K562 (cell line): ENCODE data around the gene WNK1. TPM values are rescaled to one million over a fixed set of nuclear protein-coding genes. Genes with fewer than 3 reads are reported as not detected.
A peak's percentile ranks its signal among the peaks of the same experiment; 100 is the strongest.

Source experiments
- CC2D1A ChIP-seq: fragments of 450-650 bp; IDR thresholded peaks from 2 replicates; pipeline ENCODE4 v1.6.1; 2017; ENCODE audit warnings: mild to moderate bottlenecking
- KHSRP ChIP-seq: fragments of 450-650 bp; IDR thresholded peaks from 2 replicates; pipeline ENCODE4 v1.6.1; 2017
- NR2C2 ChIP-seq, 2 experiments: fragments of 200-800 bp in 1 of 2; sonication (Bioruptor generic) in 1 of 2; sonication (generic) in 1 of 2; formaldehyde crosslinking in 1 of 2; IDR thresholded peaks; 2 replicates each; pipeline versions ENCODE4 v1.6.1 to v1.8.0; 2016 to 2022; ENCODE audit warnings: mild to moderate bottlenecking in 1 of 2, missing compliant biosample characterization in 1 of 2, missing genetic modification characterization in 1 of 2, missing genetic modification reagents in 1 of 2
- SMARCE1 ChIP-seq: fragments of 450-650 bp; IDR thresholded peaks from 2 replicates; pipeline ENCODE4 v1.7.1; 2016; ENCODE audit warnings: mild to moderate bottlenecking
- SOX6 ChIP-seq: fragments of 450-650 bp; IDR thresholded peaks from 2 replicates; pipeline ENCODE4 v1.6.1; 2014; ENCODE audit warnings: mild to moderate bottlenecking
- TSC22D4 ChIP-seq: fragments of 450-650 bp; IDR thresholded peaks from 2 replicates; pipeline ENCODE4 v1.6.1; 2016; ENCODE audit warnings: missing genetic modification characterization, missing biosample characterization, control low read depth
- ZNF143 ChIP-seq: sonication (generic); formaldehyde crosslinking; IDR thresholded peaks from 2 replicates; pipeline ENCODE4 v1.9.0; 2022; ENCODE audit warnings: mild to moderate bottlenecking, missing genetic modification reagents
- ZNF146 ChIP-seq: IDR thresholded peaks from one replicate; pipeline ENCODE4 v1.6.1; 2018; ENCODE audit warnings: missing compliant biosample characterization; ENCODE audit not compliant: unreplicated experiment
- ZNF253 ChIP-seq: fragments of 250-450 bp; sonication (Bioruptor Pico); conservative IDR thresholded peaks from 2 replicates; pipeline ENCODE4 v1.6.1; 2021; ENCODE audit warnings: mild to moderate bottlenecking
- ZNF77 ChIP-seq: fragments of 250-450 bp; sonication (Bioruptor Pico); IDR thresholded peaks from 2 replicates; pipeline ENCODE4 v1.5.0; 2020
- polyA plus RNA-seq, 8 experiments: library from polyadenylated mRNA; depleted of rRNA in 4 of 8; stranded (reverse) in 5 of 8; unstranded in 3 of 8; fragments of >200 nt; fragmentation: Nextera tagmentation in 2 of 8; fragmentation: Illumina TruSeq in 1 of 8; extraction: Ambion mirVana in 2 of 8; extraction: Trizol in 1 of 8; gene quantifications; 2 replicates each; pipeline versions ENCODE4 v1.2.1 to v1.2.3, GENCODE V29; 2011 to 2014; ENCODE audit warnings: inconsistent platforms in 1 of 8, missing spikeins in 1 of 8
- total RNA-seq, 7 experiments: library from RNA; depleted of rRNA in 6 of 7; stranded (reverse); fragments of >200 nt in 6 of 7; fragmentation: Illumina TruSeq in 2 of 7; extraction: Trizol in 2 of 7; gene quantifications; 2 replicates each; pipeline versions ENCODE4 v1.2.1 to v1.2.3, GENCODE V29; 2011 to 2021; ENCODE audit warnings: low replicate concordance in 1 of 7
- TF ChIP-seq, protein P1 (sequence below), 2 experiments: IDR thresholded peaks in 1 of 2; conservative IDR thresholded peaks in 1 of 2; 2 replicates each; pipeline ENCODE4 v1.6.1; 2016; ENCODE audit warnings: low read depth in 2 of 2, mild to moderate bottlenecking in 1 of 2, missing compliant biosample characterization in 1 of 2, missing genetic modification characterization in 1 of 2, moderate library complexity in 1 of 2
- TF ChIP-seq, protein P2 (sequence below): sonication (generic); formaldehyde crosslinking; IDR thresholded peaks from 2 replicates; pipeline ENCODE4 v1.8.1; 2022; ENCODE audit warnings: missing genetic modification reagents
- TF ChIP-seq, protein P3 (sequence below): IDR thresholded peaks from 2 replicates; pipeline ENCODE4 v1.6.1; 2012; ENCODE audit warnings: low read depth, low read length, improper control_type of control experiment, borderline replicate concordance
- TF ChIP-seq, protein P4 (sequence below): sonication (generic); formaldehyde crosslinking; IDR thresholded peaks from 2 replicates; pipeline ENCODE4 v1.8.0; 2022; ENCODE audit warnings: missing genetic modification reagents, mild to moderate bottlenecking, borderline replicate concordance
- TF ChIP-seq, protein P5 (sequence below): sonication (generic); formaldehyde crosslinking; IDR thresholded peaks from 2 replicates; pipeline ENCODE4 v1.8.1; 2023; ENCODE audit warnings: mild to moderate bottlenecking, missing genetic modification reagents
- TF ChIP-seq, protein P6 (sequence below), 2 experiments: fragments of 450-650 bp in 1 of 2; sonication (generic) in 1 of 2; formaldehyde crosslinking; conservative IDR thresholded peaks; 2 replicates each; pipeline versions ENCODE4 v1.4.0 to v1.8.1; 2020 to 2022; ENCODE audit warnings: mild to moderate bottlenecking in 1 of 2, missing genetic modification reagents in 1 of 2

Gene WNK1
- total and polyA plus RNA-seq, 9 of the 15 experiments (the other 6 are each of a cell fraction or from before 2014, with no cell fraction given), result 4.3 to 73.9 (median 31.0) TPM

DNA sequence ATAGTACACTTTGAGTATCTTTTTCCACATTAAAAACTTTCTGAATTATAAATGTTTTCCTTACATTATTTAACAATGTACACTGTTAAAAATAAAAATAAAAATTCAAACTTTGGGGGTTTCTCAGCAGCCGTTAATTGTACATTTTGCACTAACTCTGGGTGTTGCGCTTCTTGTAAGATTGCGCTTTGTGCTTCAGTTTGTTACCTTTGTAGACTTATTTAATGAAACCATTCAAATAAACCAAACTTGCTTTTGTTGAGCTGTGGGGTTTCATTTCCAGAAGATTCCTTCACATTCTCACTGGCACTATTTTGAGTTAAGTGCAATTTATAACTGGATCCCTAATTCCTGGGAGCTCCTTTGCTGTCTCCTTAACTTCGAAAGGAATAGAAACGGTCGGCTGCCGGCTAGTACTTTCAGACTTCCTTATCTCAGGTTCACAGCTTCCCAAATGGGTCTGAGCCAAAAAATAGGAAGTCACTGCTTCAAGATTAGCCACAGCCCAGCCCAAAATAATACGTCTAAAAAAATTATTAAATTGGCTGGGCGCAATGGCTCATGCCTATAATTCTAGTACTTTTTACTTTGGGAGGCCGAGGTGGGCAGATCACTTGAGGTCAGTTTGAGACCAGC is 158.9 kb downstream of the WNK1 start (continued):
- TF ChIP-seq, protein P1, sequence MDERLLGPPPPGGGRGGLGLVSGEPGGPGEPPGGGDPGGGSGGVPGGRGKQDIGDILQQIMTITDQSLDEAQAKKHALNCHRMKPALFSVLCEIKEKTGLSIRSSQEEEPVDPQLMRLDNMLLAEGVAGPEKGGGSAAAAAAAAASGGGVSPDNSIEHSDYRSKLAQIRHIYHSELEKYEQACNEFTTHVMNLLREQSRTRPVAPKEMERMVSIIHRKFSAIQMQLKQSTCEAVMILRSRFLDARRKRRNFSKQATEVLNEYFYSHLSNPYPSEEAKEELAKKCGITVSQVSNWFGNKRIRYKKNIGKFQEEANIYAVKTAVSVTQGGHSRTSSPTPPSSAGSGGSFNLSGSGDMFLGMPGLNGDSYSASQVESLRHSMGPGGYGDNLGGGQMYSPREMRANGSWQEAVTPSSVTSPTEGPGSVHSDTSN (CRISPR knock-in tag; IDR thresholded peaks at IDR 0.05; ENCODE audit: low read depth), result no peak
- TF ChIP-seq, protein P1 (tag; conservative IDR thresholded peaks at IDR 0.05; ENCODE audit: low read depth), result no peak
- no peak for TF ChIP-seq KHSRP
- TF ChIP-seq ZNF146 (CRISPR knock-in tag), result no peak
- TF ChIP-seq, protein P2, sequence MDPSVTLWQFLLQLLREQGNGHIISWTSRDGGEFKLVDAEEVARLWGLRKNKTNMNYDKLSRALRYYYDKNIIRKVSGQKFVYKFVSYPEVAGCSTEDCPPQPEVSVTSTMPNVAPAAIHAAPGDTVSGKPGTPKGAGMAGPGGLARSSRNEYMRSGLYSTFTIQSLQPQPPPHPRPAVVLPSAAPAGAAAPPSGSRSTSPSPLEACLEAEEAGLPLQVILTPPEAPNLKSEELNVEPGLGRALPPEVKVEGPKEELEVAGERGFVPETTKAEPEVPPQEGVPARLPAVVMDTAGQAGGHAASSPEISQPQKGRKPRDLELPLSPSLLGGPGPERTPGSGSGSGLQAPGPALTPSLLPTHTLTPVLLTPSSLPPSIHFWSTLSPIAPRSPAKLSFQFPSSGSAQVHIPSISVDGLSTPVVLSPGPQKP (CRISPR knock-in tag), result no peak
- TF ChIP-seq ZNF253 (CRISPR knock-in tag), result no peak
- TF ChIP-seq, protein P3, sequence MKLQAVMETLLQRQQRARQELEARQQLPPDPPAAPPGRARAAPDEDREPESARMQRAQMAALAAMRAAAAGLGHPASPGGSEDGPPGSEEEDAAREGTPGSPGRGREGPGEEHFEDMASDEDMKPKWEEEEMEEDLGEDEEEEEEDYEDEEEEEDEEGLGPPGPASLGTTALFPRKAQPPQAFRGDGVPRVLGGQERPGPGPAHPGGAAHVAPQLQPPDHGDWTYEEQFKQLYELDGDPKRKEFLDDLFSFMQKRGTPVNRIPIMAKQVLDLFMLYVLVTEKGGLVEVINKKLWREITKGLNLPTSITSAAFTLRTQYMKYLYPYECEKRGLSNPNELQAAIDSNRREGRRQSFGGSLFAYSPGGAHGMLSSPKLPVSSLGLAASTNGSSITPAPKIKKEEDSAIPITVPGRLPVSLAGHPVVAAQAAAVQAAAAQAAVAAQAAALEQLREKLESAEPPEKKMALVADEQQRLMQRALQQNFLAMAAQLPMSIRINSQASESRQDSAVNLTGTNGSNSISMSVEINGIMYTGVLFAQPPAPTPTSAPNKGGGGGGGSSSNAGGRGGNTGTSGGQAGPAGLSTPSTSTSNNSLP, result 0 out of 2 replicates have a peak, but pooled peaks have one; percentile 43
- no peak for TF ChIP-seq SOX6
- no peak for TF ChIP-seq NR2C2 (CRISPR knock-in tag; IDR thresholded peaks at IDR 0.05)
- no peak for TF ChIP-seq NR2C2 (tag; IDR thresholded peaks at IDR 0.05)
- TF ChIP-seq, protein P4, sequence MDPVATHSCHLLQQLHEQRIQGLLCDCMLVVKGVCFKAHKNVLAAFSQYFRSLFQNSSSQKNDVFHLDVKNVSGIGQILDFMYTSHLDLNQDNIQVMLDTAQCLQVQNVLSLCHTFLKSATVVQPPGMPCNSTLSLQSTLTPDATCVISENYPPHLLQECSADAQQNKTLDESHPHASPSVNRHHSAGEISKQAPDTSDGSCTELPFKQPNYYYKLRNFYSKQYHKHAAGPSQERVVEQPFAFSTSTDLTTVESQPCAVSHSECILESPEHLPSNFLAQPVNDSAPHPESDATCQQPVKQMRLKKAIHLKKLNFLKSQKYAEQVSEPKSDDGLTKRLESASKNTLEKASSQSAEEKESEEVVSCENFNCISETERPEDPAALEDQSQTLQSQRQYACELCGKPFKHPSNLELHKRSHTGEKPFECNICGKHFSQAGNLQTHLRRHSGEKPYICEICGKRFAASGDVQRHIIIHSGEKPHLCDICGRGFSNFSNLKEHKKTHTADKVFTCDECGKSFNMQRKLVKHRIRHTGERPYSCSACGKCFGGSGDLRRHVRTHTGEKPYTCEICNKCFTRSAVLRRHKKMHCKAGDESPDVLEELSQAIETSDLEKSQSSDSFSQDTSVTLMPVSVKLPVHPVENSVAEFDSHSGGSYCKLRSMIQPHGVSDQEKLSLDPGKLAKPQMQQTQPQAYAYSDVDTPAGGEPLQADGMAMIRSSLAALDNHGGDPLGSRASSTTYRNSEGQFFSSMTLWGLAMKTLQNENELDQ, result no peak
- TF ChIP-seq SMARCE1, result peak; percentile 82
- TF ChIP-seq ZNF143 (CRISPR knock-in tag), result no peak
- TF ChIP-seq, protein P5, sequence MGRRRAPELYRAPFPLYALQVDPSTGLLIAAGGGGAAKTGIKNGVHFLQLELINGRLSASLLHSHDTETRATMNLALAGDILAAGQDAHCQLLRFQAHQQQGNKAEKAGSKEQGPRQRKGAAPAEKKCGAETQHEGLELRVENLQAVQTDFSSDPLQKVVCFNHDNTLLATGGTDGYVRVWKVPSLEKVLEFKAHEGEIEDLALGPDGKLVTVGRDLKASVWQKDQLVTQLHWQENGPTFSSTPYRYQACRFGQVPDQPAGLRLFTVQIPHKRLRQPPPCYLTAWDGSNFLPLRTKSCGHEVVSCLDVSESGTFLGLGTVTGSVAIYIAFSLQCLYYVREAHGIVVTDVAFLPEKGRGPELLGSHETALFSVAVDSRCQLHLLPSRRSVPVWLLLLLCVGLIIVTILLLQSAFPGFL (CRISPR knock-in tag), result no peak
- TF ChIP-seq TSC22D4 (tag), result no peak
- TF ChIP-seq ZNF77 (CRISPR knock-in tag), result no peak
- TF ChIP-seq, protein P6, sequence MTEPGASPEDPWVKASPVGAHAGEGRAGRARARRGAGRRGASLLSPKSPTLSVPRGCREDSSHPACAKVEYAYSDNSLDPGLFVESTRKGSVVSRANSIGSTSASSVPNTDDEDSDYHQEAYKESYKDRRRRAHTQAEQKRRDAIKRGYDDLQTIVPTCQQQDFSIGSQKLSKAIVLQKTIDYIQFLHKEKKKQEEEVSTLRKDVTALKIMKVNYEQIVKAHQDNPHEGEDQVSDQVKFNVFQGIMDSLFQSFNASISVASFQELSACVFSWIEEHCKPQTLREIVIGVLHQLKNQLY (CRISPR knock-in tag; conservative IDR thresholded peaks at IDR 0.05), result no peak
- peak; percentile 48; the same call in 1 of the 2 replicates for TF ChIP-seq CC2D1A
